8988T (cell line): ENCODE results near the gene GAS2L1.

Source experiments
- DNase-seq: peaks from one replicate; pipeline ENCODE4 v3.0.0; 2011

Gene GAS2L1

DNA sequence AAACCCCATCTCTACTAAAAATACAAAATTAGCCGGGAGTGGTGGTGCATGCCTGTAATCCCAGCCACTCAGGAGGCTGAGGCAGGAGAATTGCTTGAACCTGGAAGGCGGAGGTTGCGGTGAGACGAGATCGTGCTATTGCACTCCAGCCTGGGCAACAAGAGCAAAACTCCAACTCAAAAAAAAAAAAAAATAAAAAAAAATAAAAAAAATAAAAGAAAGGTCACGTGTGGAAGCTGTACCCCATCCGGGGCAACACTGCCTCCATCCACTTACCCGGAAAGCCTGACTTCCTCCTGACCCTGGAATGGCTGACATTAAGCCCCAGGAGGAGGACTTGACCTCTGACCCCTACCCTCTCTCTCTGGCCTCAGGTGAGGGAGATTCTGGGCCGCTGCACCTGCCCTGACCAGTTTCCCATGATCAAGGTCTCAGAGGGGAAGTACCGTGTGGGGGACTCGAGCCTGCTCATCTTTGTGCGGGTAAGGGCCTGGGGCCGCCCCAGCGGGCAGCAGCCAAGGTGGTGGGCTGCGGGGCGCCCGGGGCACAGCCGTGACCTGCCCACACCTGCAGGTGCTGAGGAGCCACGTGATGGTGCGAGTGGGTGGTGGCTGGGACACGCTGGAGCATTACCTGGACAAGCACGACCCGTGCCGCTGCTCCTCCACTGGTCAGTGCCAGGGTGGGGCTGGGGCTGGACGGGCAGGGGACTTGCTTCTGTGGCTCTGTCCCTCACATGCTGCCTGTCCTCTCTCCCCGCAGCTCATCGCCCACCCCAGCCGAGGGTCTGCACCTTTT, 3.8 kb downstream of the GAS2L1 start:
- no peak for DNase-seq

DNA sequence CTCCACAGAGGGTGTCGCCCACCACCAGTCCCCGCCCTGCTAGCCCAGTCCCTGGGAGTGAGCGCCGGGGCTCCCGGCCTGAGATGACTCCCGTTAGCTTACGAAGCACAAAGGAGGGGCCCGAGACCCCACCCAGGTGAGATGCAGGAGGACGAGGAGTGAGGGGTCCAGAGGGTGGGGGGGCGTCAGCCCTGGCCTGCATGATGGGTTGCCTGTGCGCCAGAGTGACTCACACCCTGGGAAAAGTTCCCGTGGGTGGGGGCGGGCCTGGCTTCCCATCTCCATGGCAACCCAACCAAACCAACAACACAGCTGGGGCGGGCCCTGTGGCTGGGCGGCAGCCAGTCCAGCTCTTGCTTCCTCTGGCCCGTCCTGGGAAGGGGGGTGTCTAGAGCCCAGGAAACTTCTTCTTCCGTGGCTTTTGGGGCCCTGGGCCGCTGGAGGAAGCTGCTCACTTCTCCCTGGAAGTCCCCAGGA, 4.5 kb downstream of the GAS2L1 start:
- DNase-seq, result peak; percentile 93

DNA sequence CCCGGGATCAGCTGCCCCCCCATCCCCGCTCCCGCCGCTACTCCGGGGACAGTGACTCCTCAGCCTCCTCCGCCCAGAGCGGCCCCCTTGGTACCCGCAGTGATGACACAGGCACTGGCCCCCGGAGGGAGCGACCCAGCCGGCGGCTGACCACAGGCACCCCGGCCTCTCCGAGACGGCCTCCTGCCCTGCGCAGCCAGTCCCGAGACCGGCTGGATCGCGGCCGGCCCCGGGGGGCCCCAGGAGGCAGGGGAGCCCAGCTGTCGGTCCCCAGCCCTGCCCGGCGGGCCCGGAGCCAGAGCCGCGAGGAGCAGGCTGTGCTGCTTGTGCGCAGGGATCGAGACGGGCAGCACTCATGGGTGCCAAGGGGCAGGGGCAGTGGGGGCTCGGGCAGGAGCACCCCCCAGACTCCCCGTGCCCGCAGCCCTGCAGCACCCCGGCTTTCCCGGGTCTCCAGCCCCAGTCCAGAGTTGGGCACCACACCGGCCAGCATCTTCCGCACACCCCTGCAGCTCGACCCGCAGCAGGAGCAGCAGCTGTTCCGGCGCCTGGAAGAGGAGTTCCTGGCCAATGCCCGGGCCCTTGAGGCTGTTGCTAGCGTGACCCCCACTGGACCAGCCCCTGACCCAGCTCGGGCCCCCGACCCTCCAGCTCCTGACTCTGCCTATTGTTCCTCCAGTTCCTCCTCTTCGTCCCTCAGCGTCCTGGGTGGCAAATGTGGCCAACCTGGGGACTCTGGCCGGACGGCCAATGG, 5.2 kb downstream of the GAS2L1 start:
- peak; percentile 29 for DNase-seq

GRCh38 chr22:29312218-29313125, 6.0 kb downstream of the GAS2L1 start:
- DNase-seq, result peak; percentile 17

- peak; percentile 64 for DNase-seq
Observed at GRCh38 chr22:29313126-29313575, 6.7 kb downstream of the GAS2L1 start.

DNA sequence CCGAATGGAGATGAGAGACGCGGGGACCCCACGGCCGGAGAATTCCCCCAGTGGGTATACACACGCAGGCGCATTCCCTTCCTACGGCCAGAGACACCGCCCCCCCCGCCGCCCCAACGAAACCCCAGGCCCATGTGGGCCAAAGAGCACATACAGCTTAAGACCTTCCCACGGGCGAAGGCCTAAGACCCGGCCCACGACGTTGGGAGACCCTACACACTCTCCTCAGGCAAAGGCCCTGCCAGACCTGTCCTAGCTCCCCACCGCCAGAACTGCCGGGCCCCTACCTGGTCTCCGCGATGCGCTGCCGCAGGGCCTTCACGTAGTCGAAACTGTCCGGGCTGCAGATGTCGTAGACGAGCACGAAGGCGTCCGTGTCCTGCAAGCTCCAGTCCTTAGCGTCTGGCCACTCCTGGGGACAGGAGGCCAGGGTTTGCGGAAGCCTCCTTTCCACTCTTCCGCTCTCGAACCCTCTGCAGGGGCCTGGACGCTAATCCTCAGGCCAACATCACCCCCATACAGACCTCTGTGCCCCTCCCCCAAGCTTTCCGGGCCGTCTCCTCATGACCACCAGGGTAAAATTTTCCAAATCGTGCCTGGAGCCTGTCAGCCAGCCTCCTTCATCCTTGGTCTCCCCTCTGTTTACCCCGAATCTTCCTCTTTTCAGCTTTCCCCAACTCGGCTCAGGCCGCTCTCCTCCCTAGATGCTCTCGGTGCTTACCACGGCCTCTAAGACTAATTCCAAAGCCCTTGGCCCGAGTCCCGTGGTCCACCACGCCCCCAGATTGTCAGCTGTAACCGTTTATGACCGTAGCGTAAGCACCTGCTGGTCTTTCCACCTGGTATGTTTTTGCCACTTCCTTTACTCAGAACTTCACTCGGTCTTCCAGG, 7.4 kb downstream of the GAS2L1 start:
- peak; percentile 46 for DNase-seq

- peak; percentile 79 for DNase-seq
Observed at GRCh38 chr22:29314537-29315285, 8.3 kb downstream of the GAS2L1 start.

DNA sequence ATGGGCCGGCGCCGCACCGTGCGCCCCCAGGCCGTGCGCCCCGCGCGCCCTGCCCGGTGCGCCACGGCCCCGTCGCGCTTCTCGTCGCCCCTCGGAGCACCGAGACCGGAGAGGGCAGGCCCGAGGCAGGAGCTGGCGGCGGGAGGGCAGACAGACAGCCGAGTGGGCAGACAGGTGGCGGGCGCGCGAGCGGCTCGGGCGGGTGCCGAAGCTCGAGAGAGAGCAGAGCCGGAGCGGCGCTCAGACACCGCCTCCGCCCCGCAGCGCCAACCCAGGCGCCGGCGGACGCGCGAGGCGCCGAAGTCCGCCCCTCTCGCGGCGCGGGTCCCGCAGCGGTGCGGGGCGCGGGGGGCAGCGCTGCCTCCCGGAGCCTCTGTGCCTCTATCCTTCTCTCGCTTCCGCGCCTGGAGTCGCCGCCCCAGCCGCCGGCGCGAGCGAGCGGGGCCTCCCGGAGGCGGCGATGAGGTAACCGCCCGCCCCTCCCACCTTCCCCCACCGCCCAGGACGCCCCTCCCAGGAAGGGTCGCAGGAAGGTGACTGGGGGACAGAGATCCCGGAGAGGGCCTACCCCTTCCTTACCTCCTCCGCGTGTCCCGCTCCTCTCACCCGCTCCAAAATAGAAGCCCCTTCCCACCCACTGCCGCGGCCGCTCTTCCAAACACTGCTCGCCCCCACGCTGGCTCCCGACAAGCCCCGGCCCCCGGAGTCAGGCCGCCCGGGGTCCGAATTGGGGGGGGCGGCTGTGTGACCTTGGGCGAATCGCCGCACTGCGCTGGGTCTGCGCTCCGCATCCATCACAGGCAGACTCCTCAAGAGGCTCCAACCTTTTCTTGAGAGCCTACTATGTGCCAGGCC, 9.1 kb downstream of the GAS2L1 start, which contains the start of gene RASL10A:
Gene RASL10A, minus strand, starts transcription at position 412 of the 855 bp plus-strand sequence. CDS start 451 bp downstream, outside the sequence.
- peak; percentile 64 for DNase-seq

- DNase-seq, result no peak
Observed at GRCh38 chr22:29316141-29316828, 9.8 kb downstream of the GAS2L1 start.

DNA sequence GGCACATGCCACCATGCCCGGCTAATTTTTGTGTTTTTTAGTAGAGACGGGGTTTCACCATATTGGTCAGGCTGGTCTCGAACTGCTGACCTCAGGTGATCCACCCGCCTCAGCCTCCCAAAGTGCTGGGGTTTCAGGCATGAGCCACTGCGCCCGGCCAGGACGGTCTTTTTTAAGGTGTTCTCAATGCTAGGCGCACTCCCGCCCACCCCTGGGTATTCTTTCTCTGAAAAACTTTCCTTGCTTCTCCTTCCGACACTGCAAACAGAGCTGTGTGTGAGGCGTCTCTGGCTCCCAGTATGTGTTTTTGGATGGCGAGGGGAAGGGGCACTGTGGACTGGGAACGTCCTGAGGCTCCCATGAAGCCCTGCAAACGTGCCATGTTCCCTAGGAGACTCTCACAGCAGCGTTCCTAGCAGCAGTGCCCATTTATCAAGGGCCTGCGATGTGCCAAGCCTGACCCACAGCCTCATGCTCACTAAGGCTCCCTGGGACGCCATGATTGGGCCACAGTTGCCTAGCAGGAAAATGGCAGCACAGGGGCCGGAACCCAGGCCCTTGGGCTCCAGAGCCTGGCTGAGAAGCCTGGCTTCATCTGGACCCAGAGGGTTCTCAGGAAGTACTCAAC, 11.5 kb downstream of the GAS2L1 start:
- DNase-seq, result no peak

- DNase-seq, result no peak
Observed at GRCh38 chr22:29319072-29319471, 12.6 kb downstream of the GAS2L1 start.

DNA sequence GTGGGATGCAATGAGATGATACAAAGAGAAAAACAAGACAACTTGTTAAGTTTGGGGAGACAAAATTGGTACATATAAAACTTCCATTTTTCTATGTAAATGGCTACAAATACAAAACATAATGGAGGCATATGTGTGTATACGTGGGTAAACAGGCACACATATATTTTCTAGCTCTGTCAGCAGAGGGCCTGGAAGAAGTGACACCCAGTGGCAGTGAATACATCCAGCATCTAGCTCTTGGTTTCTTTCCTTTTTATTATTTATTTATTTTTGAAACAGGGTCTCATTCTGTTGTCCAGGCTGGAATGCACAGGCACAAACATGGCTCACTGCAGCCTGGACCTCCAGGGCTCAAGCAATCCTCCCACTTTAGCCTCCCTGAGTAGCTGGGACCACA, 14.1 kb downstream of the GAS2L1 start:
- no peak for DNase-seq

DNA sequence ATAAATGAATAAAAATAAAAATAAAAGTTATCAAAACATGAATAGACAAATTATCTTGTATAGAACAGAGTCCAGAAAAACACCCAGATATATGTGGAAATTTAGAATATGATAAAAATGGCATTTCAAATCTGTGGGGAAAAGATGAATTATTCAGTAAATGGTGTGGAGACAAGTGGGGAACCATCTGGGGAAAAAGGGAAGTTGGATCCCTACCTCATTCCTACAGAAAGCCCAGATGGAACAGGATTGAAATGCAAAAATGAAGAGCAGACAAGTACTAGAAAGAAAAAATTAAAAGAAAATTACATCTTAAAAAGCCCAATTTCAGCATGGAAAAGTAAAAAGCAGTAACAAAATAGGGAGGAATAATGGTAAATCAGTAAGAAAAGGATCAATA, 17.2 kb downstream of the GAS2L1 start:
- DNase-seq, result no peak

- no peak for DNase-seq
Observed at GRCh38 chr22:29325356-29325755, 18.9 kb downstream of the GAS2L1 start.

DNA sequence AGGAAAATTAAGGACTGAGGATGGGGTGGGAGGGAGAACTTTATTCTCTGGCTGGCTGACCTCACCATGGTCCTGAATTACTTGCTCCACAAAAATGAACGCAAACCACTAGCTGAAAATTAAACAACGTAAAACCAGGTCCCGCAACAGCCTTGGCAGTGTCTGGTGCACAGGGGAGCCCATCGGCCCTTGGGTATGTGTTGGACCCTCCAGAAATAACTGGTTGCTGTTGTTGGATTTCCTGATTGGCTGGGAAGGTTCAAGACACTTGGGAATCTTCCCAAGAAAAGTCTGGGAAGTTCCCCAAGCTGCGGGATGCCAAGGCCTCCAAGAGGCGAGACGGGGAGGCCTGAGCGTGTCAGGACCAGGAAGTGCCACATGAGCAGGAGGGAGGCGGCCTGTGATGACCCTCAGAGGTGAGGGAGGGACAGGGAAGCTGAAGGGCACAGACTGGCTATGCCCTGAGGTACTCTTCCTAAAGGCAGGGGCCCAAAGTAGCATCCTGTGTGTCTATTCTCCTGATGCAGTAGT, 19.4 kb downstream of the GAS2L1 start:
- no peak for DNase-seq

DNA sequence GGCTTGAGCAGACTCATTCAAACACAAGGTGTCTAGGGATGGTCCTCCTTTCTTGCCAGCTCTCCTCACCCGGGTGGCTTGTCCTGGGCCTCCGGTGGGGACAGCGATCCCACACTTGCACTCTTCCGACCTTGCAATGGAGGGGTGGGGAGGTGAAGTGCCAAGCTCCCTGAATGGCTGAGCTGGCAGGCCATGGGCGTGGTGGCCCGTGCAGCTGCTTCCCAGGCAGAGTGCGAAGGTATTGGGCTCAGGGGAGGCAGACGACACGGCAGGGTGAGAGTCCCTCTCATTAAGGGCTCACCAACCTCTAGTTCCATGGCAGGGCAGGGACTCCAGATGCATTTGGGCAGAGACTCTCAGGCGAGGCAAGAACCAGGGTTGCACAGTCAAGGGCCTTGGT, 20.0 kb downstream of the GAS2L1 start:
- no peak for DNase-seq

- no peak for DNase-seq
Observed at GRCh38 chr22:29327089-29327764, 20.8 kb downstream of the GAS2L1 start.

- no peak for DNase-seq
Observed at GRCh38 chr22:29328055-29328454, 21.6 kb downstream of the GAS2L1 start.
